Stimulated activated CD4-positive, alpha-beta T cell treated with anti-CD3 and anti-CD28 coated beads, Interleukin-15, amount 100 ng/mL, for 1 hour (primary cell): ENCODE data around the gene DUSP2.

ENCODE experiments used
- DNase-seq, 2 donors: peaks; one replicate each; pipeline ENCODE4 v3.0.0-alpha.2; 2020; ENCODE audit warnings: low read depth in 1 of 2, low spot score in 1 of 2

Gene DUSP2

GRCh38 chr2:96103187-96103601, 42.0 kb downstream of the DUSP2 start:
- no peak for DNase-seq

GRCh38 chr2:96102596-96103186, 42.5 kb downstream of the DUSP2 start:
- no peak for DNase-seq

GRCh38 chr2:96100893-96101304, 44.3 kb downstream of the DUSP2 start:
- DNase-seq: no peak

- no peak for DNase-seq
Observed at GRCh38 chr2:96099861-96100798, 45.1 kb downstream of the DUSP2 start.

- DNase-seq: no peak
Observed at GRCh38 chr2:96098900-96099590, 46.2 kb downstream of the DUSP2 start.

- no peak for DNase-seq
Observed at GRCh38 chr2:96097951-96098823, 47.1 kb downstream of the DUSP2 start.

DNA sequence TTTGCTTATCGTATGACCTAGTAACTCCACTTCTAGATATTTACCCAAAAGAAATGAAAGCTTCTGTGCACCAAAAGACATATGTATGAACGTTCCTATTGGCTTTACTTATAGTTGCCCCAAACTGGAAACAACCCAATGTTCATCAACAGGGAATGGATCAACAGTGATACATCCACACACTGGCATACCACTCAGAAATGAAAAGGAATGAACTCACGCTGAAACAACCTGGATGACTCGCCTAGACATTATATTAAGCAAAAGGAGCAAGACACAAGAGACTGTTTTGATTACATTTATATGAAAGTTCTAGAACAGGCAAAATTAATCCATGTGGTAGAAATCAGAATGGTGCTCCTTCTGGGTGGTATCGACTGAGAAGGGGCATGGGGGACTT, 47.8 kb downstream of the DUSP2 start:
- DNase-seq: no peak

GRCh38 chr2:96095116-96095636, 50.1 kb downstream of the DUSP2 start:
- DNase-seq: no peak

DNA sequence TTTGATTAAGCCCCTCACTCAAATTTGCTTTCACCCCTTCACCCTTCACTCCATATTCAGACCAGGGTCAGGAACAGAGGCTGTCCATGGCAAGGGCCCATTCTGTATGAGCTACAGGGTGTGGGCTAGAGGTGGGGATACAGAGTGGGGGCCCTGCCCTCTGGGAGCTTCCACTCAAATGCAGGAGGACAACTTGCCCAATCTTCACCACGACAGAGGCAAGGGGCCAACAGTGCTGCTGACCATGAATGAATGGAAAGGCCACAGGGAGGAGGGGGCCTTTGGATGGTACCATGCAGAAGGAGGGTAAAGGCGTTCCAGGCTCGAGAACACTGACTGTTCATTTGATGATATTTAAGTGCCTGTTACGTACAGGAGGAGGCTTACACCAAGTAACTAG, 51.7 kb downstream of the DUSP2 start:
- DNase-seq: no peak
